ENCODE results near the gene THRSP.
"Not testable (repeated sequence)": the region's sequence is repeated elsewhere in the genome, so short reads cannot be mapped to it uniquely, and the experiment has no call there.

GRCh38 chr11:78059749-78060328, 3.8 kb upstream of the THRSP start:
- not testable (repeated sequence) for TF ChIP-seq CTCF, POLR2A (IDR thresholded peaks at IDR 0.05)

All from right lobe of liver (tissue), 4 donors.